AG09319 (cell line): ENCODE data around the gene PARK7.
A peak's percentile ranks its signal among the peaks of the same experiment; 100 is the strongest.

Source experiments
- DNase-seq: peaks from one replicate; pipeline ENCODE4 v3.0.0-alpha.2; 2010; ENCODE audit warnings: low read depth; ENCODE audit errors: extremely low read depth
- CTCF ChIP-seq: IDR thresholded peaks from 2 replicates; pipeline ENCODE4 v1.5.1; 2011; ENCODE audit warnings: low read depth, mild to moderate bottlenecking, inconsistent platforms, low read length, moderate library complexity

The PARK7 gene

GRCh38 chr1:8025671-8026144 is 64.2 kb downstream of the PARK7 start:
- no peak for DNase-seq
- TF ChIP-seq CTCF, result no peak

GRCh38 chr1:8026153-8026975 is 64.9 kb downstream of the PARK7 start, which contains the start of gene ERRFI1:
TSS of gene ERRFI1 (minus strand) at chr1:8026309. CDS start at chr1:8015619, 10,690 bp downstream.
- DNase-seq, result peak; percentile 90
- TF ChIP-seq CTCF, result no peak

- no peak for TF ChIP-seq CTCF
- no peak for DNase-seq
These were observed 65.7 kb downstream of the PARK7 start for GRCh38 chr1:8026976-8027747.

GRCh38 chr1:8027748-8028570 is 66.4 kb downstream of the PARK7 start:
- no peak for TF ChIP-seq CTCF
- DNase-seq, result peak; percentile 72

GRCh38 chr1:8028571-8028910 is 67.0 kb downstream of the PARK7 start:
- TF ChIP-seq CTCF, result no peak
- DNase-seq, result no peak

- peak; percentile 62 for TF ChIP-seq CTCF
- no peak for DNase-seq
These were observed 69.8 kb downstream of the PARK7 start for GRCh38 chr1:8031176-8031785.
